H9 (cell line): ENCODE results near the gene VOPP1. TPM values are rescaled to one million over a fixed set of nuclear protein-coding genes. Genes with fewer than 3 reads are reported as not detected.

Source experiments
- DNase-seq: peaks from one replicate; pipeline ENCODE4 v3.0.0-alpha.2; 2017
- H2AFZ ChIP-seq: one replicate; pipeline ENCODE4 v1.6.1; 2013; ENCODE audit warnings: mild to moderate bottlenecking, low read length, control low read depth, moderate library complexity
- H2AK5ac ChIP-seq: 2 replicates; pipeline ENCODE4 v1.6.1; 2013; ENCODE audit warnings: low read length, control low read depth, mixed read lengths; ENCODE audit not compliant: insufficient read length
- H2BK120ac ChIP-seq: one replicate; pipeline ENCODE4 v1.6.1; 2013; ENCODE audit warnings: low read depth, mild to moderate bottlenecking, low read length, control low read depth, inconsistent platforms; ENCODE audit not compliant: poor library complexity, severe bottlenecking
- H2BK12ac ChIP-seq: 2 replicates; pipeline ENCODE4 v1.6.1; 2013; ENCODE audit warnings: low read length, control low read depth, mixed read lengths, low read depth; ENCODE audit not compliant: insufficient read length
- H2BK15ac ChIP-seq: 2 replicates; pipeline ENCODE4 v1.6.1; 2013; ENCODE audit warnings: low read depth, low read length, control low read depth
- H2BK20ac ChIP-seq: one replicate; pipeline ENCODE4 v1.6.1; 2013; ENCODE audit warnings: low read depth, mild to moderate bottlenecking, low read length, control low read depth, inconsistent platforms; ENCODE audit not compliant: poor library complexity, severe bottlenecking
- H2BK5ac ChIP-seq: 2 replicates; pipeline ENCODE4 v1.6.1; 2013; ENCODE audit warnings: low read length, control low read depth, mixed read lengths; ENCODE audit not compliant: insufficient read length
- H3K14ac ChIP-seq: 2 replicates; pipeline ENCODE4 v1.6.1; 2013; ENCODE audit warnings: low read length, control low read depth; ENCODE audit not compliant: insufficient read depth
- H3K18ac ChIP-seq: 2 replicates; pipeline ENCODE4 v1.6.1; 2013; ENCODE audit warnings: low read depth, mild to moderate bottlenecking, mixed read lengths, low read length, control low read depth; ENCODE audit not compliant: insufficient read length
- H3K23ac ChIP-seq: 2 replicates; pipeline ENCODE4 v1.6.1; 2013; ENCODE audit warnings: low read length, control low read depth, mixed read lengths, low read depth; ENCODE audit not compliant: insufficient read length
- H3K23me2 ChIP-seq: 2 replicates; pipeline ENCODE4 v1.6.1; 2013; ENCODE audit warnings: low read depth, mild to moderate bottlenecking, mixed read lengths, low read length, control low read depth; ENCODE audit not compliant: insufficient read length, poor library complexity, severe bottlenecking
- H3K27ac ChIP-seq: 2 replicates; pipeline ENCODE4 v1.5.1; 2013; ENCODE audit warnings: low read length, control low read depth, mixed read lengths, low read depth; ENCODE audit not compliant: insufficient read length
- H3K27me3 ChIP-seq: 2 replicates; pipeline ENCODE4 v1.6.1; 2013; ENCODE audit warnings: low read length, control low read depth, inconsistent platforms; ENCODE audit not compliant: insufficient read depth
- H3K4ac ChIP-seq: 2 replicates; pipeline ENCODE4 v1.6.1; 2013; ENCODE audit warnings: low read depth, mild to moderate bottlenecking, control low read depth, inconsistent platforms, low read length, moderate library complexity
- H3K4me1 ChIP-seq: 2 replicates; pipeline ENCODE4 v1.6.1; 2013; ENCODE audit warnings: low read length, control low read depth, inconsistent platforms; ENCODE audit not compliant: insufficient read depth
- H3K4me2 ChIP-seq: 2 replicates; pipeline ENCODE4 v1.6.1; 2013; ENCODE audit warnings: low read length, control low read depth, mixed read lengths; ENCODE audit not compliant: insufficient read length, insufficient read depth
- H3K56ac ChIP-seq: 2 replicates; pipeline ENCODE4 v1.6.1; 2013; ENCODE audit warnings: low read depth, mild to moderate bottlenecking, mixed read lengths, low read length, control low read depth; ENCODE audit not compliant: insufficient read length
- H3K79me1 ChIP-seq: 2 replicates; pipeline ENCODE4 v1.6.1; 2013; ENCODE audit warnings: low read depth, mild to moderate bottlenecking, moderate library complexity, low read length, control low read depth, inconsistent platforms; ENCODE audit not compliant: insufficient read depth, poor library complexity, severe bottlenecking
- H3K79me2 ChIP-seq: 2 replicates; pipeline ENCODE4 v1.6.1; 2013; ENCODE audit warnings: low read length, control low read depth, inconsistent platforms; ENCODE audit not compliant: insufficient read depth
- H3K9ac ChIP-seq: 2 replicates; pipeline ENCODE4 v1.6.1; 2013; ENCODE audit warnings: low read length, control low read depth, mixed read lengths; ENCODE audit not compliant: insufficient read length; ENCODE audit errors: extremely low read depth
- H3K9me3 ChIP-seq: one replicate; pipeline ENCODE4 v1.6.1; 2013; ENCODE audit warnings: low read depth, low read length, inconsistent platforms; ENCODE audit not compliant: control insufficient read depth
- H3T11ph ChIP-seq: one replicate; pipeline ENCODE4 v1.6.1; 2013; ENCODE audit warnings: mild to moderate bottlenecking, low read length, control low read depth, inconsistent platforms
- H4K20me1 ChIP-seq: one replicate; pipeline ENCODE4 v1.6.1; 2013; ENCODE audit not compliant: control insufficient read depth, insufficient read length, insufficient read depth
- H4K5ac ChIP-seq: 2 replicates; pipeline ENCODE4 v1.6.1; 2013; ENCODE audit warnings: low read depth, mild to moderate bottlenecking, mixed read lengths, low read length, control low read depth; ENCODE audit not compliant: insufficient read length
- H4K8ac ChIP-seq: replicated peaks from 2 replicates; pipeline ENCODE4 v1.6.1; 2013; ENCODE audit warnings: low read length, control low read depth, mixed read lengths, low read depth; ENCODE audit not compliant: insufficient read length
- H4K91ac ChIP-seq: 2 replicates; pipeline ENCODE4 v1.6.1; 2013; ENCODE audit warnings: low read depth, mild to moderate bottlenecking, moderate library complexity, mixed read lengths, low read length, control low read depth; ENCODE audit not compliant: insufficient read length
- H3K27ac Mint-ChIP-seq, 3 experiments: 2 replicates in 2 of 3; 3 replicates in 1 of 3; pipeline ENCODE4 v1.8.0; 2020 to 2021; ENCODE audit warnings: mixed read lengths in 3 of 3, mild to moderate bottlenecking in 1 of 3, moderate library complexity in 1 of 3
- H3K27me3 Mint-ChIP-seq: 2 replicates; pipeline ENCODE4 v1.8.0; 2021; ENCODE audit warnings: low read depth, mild to moderate bottlenecking, moderate library complexity, mixed read lengths
- H3K36me3 Mint-ChIP-seq, 3 experiments: 2 replicates in 2 of 3; 3 replicates in 1 of 3; pipeline ENCODE4 v1.8.0; 2020 to 2021; ENCODE audit warnings: low read depth in 3 of 3, mixed read lengths in 3 of 3; ENCODE audit not compliant: insufficient read depth in 1 of 3
- H3K4me1 Mint-ChIP-seq, 2 experiments: 2 replicates each; pipeline ENCODE4 v1.8.0; 2020; ENCODE audit warnings: mixed read lengths in 2 of 2
- H3K4me3 Mint-ChIP-seq, 2 experiments: 2 replicates in 1 of 2; 3 replicates in 1 of 2; pipeline ENCODE4 v1.8.0; 2020 to 2021; ENCODE audit warnings: mild to moderate bottlenecking in 2 of 2, mixed read lengths in 2 of 2, moderate library complexity in 1 of 2
- H3K9me3 Mint-ChIP-seq, 2 experiments: 2 replicates in 1 of 2; 3 replicates in 1 of 2; pipeline ENCODE4 v1.8.0; 2020; ENCODE audit warnings: mild to moderate bottlenecking in 2 of 2, mixed read lengths in 2 of 2, moderate library complexity in 1 of 2
- WGBS: extraction: QIAGEN DNeasy Blood & Tissue Kit; methylation state at CpG from one replicate; pipeline ENCODE4 v1.1.7; 2013; ENCODE audit warnings: missing lambda C conversion rate, low lambda C conversion rate, mixed read lengths; ENCODE audit not compliant: insufficient read length; ENCODE audit errors: extremely low coverage; 5-methylcytosine and 5-hydroxymethylcytosine counted together
- total RNA-seq: library from RNA; stranded (reverse); gene quantifications from 2 replicates; pipeline ENCODE4 v1.2.1, GENCODE V29; 2021
- TF ChIP-seq, protein P1 (sequence below): fragments of 200-600 bp; sonication (generic); conservative IDR thresholded peaks from 3 replicates; pipeline ENCODE4 v1.8.0; 2021; ENCODE audit warnings: antibody characterized with exemption, mild to moderate bottlenecking

Gene VOPP1
- total RNA-seq, 1 experiment from 2014 or later, result 55.7 TPM

GRCh38 chr7:55477781-55478374 lies 94.4 kb downstream of the VOPP1 start:
- H2BK15ac ChIP-seq, result no peak overlapping the region
- no peaks in the 10 kb centered on the region for H3K9me3 ChIP-seq
- no CpG with 5 or more reads among the region's 13 CpGs for WGBS
- TF ChIP-seq, protein P1, sequence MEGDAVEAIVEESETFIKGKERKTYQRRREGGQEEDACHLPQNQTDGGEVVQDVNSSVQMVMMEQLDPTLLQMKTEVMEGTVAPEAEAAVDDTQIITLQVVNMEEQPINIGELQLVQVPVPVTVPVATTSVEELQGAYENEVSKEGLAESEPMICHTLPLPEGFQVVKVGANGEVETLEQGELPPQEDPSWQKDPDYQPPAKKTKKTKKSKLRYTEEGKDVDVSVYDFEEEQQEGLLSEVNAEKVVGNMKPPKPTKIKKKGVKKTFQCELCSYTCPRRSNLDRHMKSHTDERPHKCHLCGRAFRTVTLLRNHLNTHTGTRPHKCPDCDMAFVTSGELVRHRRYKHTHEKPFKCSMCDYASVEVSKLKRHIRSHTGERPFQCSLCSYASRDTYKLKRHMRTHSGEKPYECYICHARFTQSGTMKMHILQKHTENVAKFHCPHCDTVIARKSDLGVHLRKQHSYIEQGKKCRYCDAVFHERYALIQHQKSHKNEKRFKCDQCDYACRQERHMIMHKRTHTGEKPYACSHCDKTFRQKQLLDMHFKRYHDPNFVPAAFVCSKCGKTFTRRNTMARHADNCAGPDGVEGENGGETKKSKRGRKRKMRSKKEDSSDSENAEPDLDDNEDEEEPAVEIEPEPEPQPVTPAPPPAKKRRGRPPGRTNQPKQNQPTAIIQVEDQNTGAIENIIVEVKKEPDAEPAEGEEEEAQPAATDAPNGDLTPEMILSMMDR, result no peak
- no peak overlapping the region for H3K56ac ChIP-seq
- no peak overlapping the region for H2AFZ ChIP-seq
- H3K14ac ChIP-seq, result no peak overlapping the region
- no peak overlapping the region for H4K5ac ChIP-seq
- no peak overlapping the region for H3K4me2 ChIP-seq
- H2BK20ac ChIP-seq, result no peak overlapping the region
- no peaks in the 10 kb centered on the region for H3K79me2 ChIP-seq
- no peak overlapping the region for H2BK120ac ChIP-seq
- H3K23me2 ChIP-seq, result no peaks in the 10 kb centered on the region
- no peak overlapping the region for H2AK5ac ChIP-seq
- no peak overlapping the region for H3K18ac ChIP-seq
- no peaks in the 10 kb centered on the region for H3K79me1 ChIP-seq
- H3K4ac ChIP-seq, result no peak overlapping the region
- no peak overlapping the region for H4K91ac ChIP-seq
- peak; percentile 24 for DNase-seq
- Mint-ChIP-seq H3K9me3 (no peaks in the 10 kb centered on the region; a peak in 2 of 5 replicates), H3K27me3 (no peaks in the 10 kb centered on the region), H3K4me1 (peaks cover 12 to 14% of the 10 kb centered on the region in 2 experiments), H3K36me3 (peaks cover 5 to 9% (median 5%) of the 10 kb centered on the region in 3 experiments; a peak in 6 of 7 replicates), H3K4me3 (no peak overlapping the region), H3K27ac (peak overlapping the region in 1 of 3 experiments; percentile 30; a peak in 1 of 7 replicates)
- no peak overlapping the region for H2BK5ac ChIP-seq
- H3K23ac ChIP-seq, result no peak overlapping the region
- no peaks in the 10 kb centered on the region for H3K4me1 ChIP-seq
- no peak overlapping the region for H4K8ac ChIP-seq
- no peak overlapping the region for H3K27ac ChIP-seq
- H3K27me3 ChIP-seq, result no peaks in the 10 kb centered on the region
- H3T11ph ChIP-seq, result no peak overlapping the region
- H2BK12ac ChIP-seq, result no peak overlapping the region
- H4K20me1 ChIP-seq, result no peaks in the 10 kb centered on the region
- no peak overlapping the region for H3K9ac ChIP-seq
